MCF 10A (cell line): Measurements from ENCODE around the gene ADGRF5. TPM values are rescaled to one million over a fixed set of nuclear protein-coding genes. Genes with fewer than 3 reads are reported as not detected.

Experiments
- BruUV-seq: library from RNA; stranded (reverse); fragments of 400-500 nt; replicated peaks from 2 replicates; lab custom pipeline; 2021; lab: Mats Ljungman, UMichigan
- CTCF ChIA-PET: fragments of 300-600 bp; sonication (Branson Sonifier 250); formaldehyde crosslinking; extraction: SDS; loops from one replicate; lab custom pipeline; 2021; ENCODE audit warnings: antibody characterized with exemption, inconsistent platforms; lab: Yijun Ruan, JAX
- POLR2A ChIA-PET: fragments of 300-600, 350-650 bp; sonication (Branson Sonifier 250); formaldehyde crosslinking; extraction: SDS; loops from one replicate; lab custom pipeline; 2020; ENCODE audit warnings: antibody characterized with exemption, inconsistent platforms; lab: Yijun Ruan, JAX
- DNase-seq: peaks from one replicate; pipeline ENCODE4 v3.0.0-alpha.2; 2018; ENCODE audit not compliant: unreplicated experiment
- H3K27ac Mint-ChIP-seq: one replicate; pipeline ENCODE4 v1.8.0; 2022; ENCODE audit warnings: mild to moderate bottlenecking, low read depth, mixed read lengths; ENCODE audit not compliant: unreplicated experiment
- H3K27me3 Mint-ChIP-seq: one replicate; pipeline ENCODE4 v1.8.0; 2022; ENCODE audit warnings: mixed read lengths; ENCODE audit not compliant: insufficient read depth, unreplicated experiment
- H3K36me3 Mint-ChIP-seq: one replicate; pipeline ENCODE4 v1.8.0; 2022; ENCODE audit warnings: mild to moderate bottlenecking, moderate library complexity, mixed read lengths; ENCODE audit not compliant: insufficient read depth, unreplicated experiment
- H3K4me1 Mint-ChIP-seq: one replicate; pipeline ENCODE4 v1.8.0; 2022; ENCODE audit warnings: mixed read lengths; ENCODE audit not compliant: insufficient read depth, unreplicated experiment
- H3K4me3 Mint-ChIP-seq: one replicate; pipeline ENCODE4 v1.8.0; 2022; ENCODE audit warnings: mild to moderate bottlenecking, moderate library complexity, mixed read lengths; ENCODE audit not compliant: unreplicated experiment
- H3K9me3 Mint-ChIP-seq: one replicate; pipeline ENCODE4 v1.8.0; 2022; ENCODE audit warnings: mixed read lengths; ENCODE audit not compliant: unreplicated experiment
- intact Hi-C: fragments of 100-400 bp; cut with micrococcal nuclease; formaldehyde crosslinking; loops from 2 replicates; pipeline ENCODE4 v1.14.1; 2022
- total RNA-seq: library from RNA; stranded (reverse); gene quantifications from 2 replicates; pipeline ENCODE4 v1.2.3, GENCODE V29; 2022
- TF ChIP-seq, protein P1 (sequence below): fragments of 200-600 bp; IDR thresholded peaks from one replicate; pipeline ENCODE4 v1.8.0; 2022; ENCODE audit warnings: antibody characterized with exemption, mild to moderate bottlenecking; ENCODE audit not compliant: unreplicated experiment

Gene ADGRF5
- total RNA-seq, 1 experiment from 2014 or later = not detected

DNA sequence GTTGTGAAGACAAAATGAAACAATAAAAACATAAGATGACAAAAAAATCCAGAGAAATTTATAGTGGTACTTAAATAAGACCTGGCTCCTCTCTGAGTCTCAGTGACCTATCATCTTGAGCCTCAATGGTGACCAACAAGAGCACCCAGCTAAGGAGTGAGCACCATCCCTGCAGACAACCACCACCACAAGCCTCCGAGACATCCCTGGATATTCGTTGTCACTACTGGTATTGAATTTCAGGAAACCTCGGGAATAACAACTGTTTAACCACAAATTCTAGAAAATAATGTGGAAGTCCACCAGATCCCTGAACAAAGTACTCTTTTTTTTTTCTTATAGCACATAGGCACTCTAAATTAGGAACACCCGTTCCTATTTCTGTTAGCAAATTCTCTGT lies 32.2 kb upstream of the ADGRF5 start:
- Mint-ChIP-seq H3K27ac (no peak overlapping the region), H3K9me3 (no peaks in the 10 kb centered on the region), H3K4me1 (peaks cover 15% of the 10 kb centered on the region), H3K4me3 (no peak overlapping the region), H3K36me3 (no peaks in the 10 kb centered on the region), H3K27me3 (no peaks in the 10 kb centered on the region)
- intact Hi-C loops = no loop called here
- no TSS peak for BruUV-seq
- DNase-seq = no peak
- POLR2A ChIA-PET = no interaction called here
- CTCF ChIA-PET = interaction anchor here (0.7 kb wide), 2 partner anchors 89 to 521 kb away, joined by 3 to 5 read pairs; no protein-coding TSS in a partner anchor
- TF ChIP-seq, protein P1, sequence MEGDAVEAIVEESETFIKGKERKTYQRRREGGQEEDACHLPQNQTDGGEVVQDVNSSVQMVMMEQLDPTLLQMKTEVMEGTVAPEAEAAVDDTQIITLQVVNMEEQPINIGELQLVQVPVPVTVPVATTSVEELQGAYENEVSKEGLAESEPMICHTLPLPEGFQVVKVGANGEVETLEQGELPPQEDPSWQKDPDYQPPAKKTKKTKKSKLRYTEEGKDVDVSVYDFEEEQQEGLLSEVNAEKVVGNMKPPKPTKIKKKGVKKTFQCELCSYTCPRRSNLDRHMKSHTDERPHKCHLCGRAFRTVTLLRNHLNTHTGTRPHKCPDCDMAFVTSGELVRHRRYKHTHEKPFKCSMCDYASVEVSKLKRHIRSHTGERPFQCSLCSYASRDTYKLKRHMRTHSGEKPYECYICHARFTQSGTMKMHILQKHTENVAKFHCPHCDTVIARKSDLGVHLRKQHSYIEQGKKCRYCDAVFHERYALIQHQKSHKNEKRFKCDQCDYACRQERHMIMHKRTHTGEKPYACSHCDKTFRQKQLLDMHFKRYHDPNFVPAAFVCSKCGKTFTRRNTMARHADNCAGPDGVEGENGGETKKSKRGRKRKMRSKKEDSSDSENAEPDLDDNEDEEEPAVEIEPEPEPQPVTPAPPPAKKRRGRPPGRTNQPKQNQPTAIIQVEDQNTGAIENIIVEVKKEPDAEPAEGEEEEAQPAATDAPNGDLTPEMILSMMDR = no peak

DNA sequence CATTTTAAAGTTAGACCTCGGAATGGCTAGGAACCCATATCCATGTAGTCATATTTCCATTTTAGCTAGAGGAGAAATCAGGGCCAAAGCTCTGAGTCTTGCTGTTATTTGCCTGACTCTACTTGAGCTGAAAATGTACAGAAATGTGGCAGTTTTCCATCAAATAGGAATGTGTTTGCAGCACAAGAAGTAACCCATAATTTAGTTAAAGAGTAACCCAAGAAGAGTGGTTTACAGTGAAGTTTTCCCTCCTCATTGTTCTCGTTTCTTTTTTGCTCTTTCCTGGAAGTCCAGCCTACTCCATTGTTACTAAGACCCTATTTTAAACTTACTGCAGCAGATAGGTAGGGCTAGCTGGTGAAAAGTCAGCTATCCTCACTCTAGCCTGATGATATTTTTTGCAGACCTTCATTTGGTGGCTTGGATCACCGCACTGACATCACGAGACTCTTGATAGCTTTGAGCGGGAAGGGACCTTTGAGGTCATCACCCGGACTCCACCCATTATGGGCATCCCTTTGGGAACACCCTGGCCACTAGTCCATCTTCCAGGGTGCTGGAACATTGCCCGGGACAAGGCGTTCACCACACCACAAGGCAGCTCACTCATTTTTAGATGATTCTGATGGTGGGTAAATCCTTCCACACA lies 28.0 kb upstream of the ADGRF5 start:
- TF ChIP-seq, protein P1 = no peak
- Mint-ChIP-seq H3K27me3 (no peaks in the 10 kb centered on the region), H3K36me3 (no peaks in the 10 kb centered on the region), H3K4me3 (no peak overlapping the region), H3K9me3 (no peaks in the 10 kb centered on the region), H3K4me1 (peaks cover 10% of the 10 kb centered on the region), H3K27ac (no peak overlapping the region)
- intact Hi-C loops = no loop called here
- DNase-seq = no peak
- POLR2A ChIA-PET = no interaction called here
- CTCF ChIA-PET = interaction anchor here (0.6 kb wide), 2 partner anchors 101 to 273 kb away, joined by 3 read pairs; no protein-coding TSS in a partner anchor
- no TSS peak for BruUV-seq

DNA sequence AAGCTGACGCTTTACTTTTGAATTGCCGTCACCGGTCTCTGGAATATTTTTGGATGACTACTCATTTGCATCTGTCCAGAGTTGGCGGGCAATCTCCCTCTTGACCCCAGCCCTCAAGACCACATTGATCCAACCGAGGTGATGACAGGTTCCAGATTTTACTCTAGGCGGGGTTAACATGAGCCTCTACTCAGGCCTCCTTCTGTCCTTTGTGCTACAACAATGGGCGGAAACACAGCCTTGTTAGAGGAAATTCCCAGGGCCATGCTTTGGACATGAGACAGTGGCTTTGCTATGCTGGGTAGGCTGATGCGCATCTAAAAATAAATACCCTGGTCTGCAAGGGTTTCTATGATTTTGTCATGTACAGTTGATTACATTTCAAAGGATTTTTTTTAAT lies 27.0 kb upstream of the ADGRF5 start:
- Mint-ChIP-seq H3K27ac (no peak overlapping the region), H3K36me3 (no peaks in the 10 kb centered on the region), H3K27me3 (no peaks in the 10 kb centered on the region), H3K4me3 (no peak overlapping the region), H3K4me1 (peaks cover 10% of the 10 kb centered on the region), H3K9me3 (no peaks in the 10 kb centered on the region)
- ChIA-PET CTCF (no interaction called here), POLR2A (interaction anchor here (0.7 kb wide), 1 partner anchor 98 kb away, joined by 3 read pairs; no protein-coding TSS in a partner anchor)
- no TSS peak for BruUV-seq
- TF ChIP-seq, protein P1 = no peak
- no peak for DNase-seq
- intact Hi-C loops = no loop called here

DNA sequence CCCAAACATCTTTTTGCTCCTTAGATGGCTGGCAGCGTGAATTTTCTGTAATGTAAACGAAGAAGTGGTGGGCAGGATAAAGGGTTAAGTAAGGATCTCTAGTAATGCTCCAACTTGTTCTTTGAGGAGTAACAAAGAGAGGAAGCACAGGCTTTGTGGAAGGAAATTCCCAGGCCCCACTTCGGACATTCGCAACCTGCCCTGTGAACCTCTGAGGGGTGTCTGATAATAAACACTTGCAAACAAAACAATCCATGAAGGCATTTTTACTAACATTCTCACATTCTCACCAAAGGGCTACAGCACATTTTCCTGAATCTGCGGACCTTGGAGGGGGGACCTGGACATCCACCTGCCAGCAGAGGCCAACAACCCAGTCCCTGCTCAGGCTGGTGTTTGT lies 25.8 kb upstream of the ADGRF5 start:
- no peak overlapping the region for H3K4me3 Mint-ChIP-seq
- POLR2A ChIA-PET = no interaction called here
- no peak overlapping the region for H3K27ac Mint-ChIP-seq
- H3K9me3 Mint-ChIP-seq = no peaks in the 10 kb centered on the region
- intact Hi-C loops = no loop called here
- DNase-seq = no peak
- TF ChIP-seq, protein P1 = no peak
- H3K4me1 Mint-ChIP-seq = peaks cover 10% of the 10 kb centered on the region
- H3K27me3 Mint-ChIP-seq = no peaks in the 10 kb centered on the region
- H3K36me3 Mint-ChIP-seq = no peaks in the 10 kb centered on the region
- CTCF ChIA-PET = no interaction called here
- no TSS peak for BruUV-seq
